H1 (cell line): ENCODE measurements around the gene PAGE2B. TPM values are rescaled to one million over a fixed set of nuclear protein-coding genes. Genes with fewer than 3 reads are reported as not detected.
"Not testable (repeated sequence)": the region's sequence is repeated elsewhere in the genome, so short reads cannot be mapped to it uniquely, and the experiment has no call there.

Source experiments
- CTCF ChIA-PET: fragments of 300-600 bp; sonication (Branson Sonifier 250); formaldehyde crosslinking; loops from one replicate; lab custom pipeline; 2021; ENCODE audit not compliant: partially characterized antibody; lab: Charles Lee
- POLR2A ChIA-PET: fragments of 300-600 bp; sonication (Branson Sonifier 250); formaldehyde crosslinking; loops from one replicate; lab custom pipeline; 2021; ENCODE audit warnings: inconsistent platforms; ENCODE audit not compliant: partially characterized antibody; lab: Charles Lee
- DNase-seq, 2 experiments: peaks; one replicate each; pipeline versions ENCODE4 v3.0.0 to v3.0.0-alpha.2; 2010 to 2022; ENCODE audit warnings: low spot score in 2 of 2, low read depth in 1 of 2, mixed read lengths in 1 of 2
- FAIRE-seq: peaks from 2 replicates; lab custom pipeline; 2011; peaks lifted over from hg19 to GRCh38; lab: Jason Lieb, UNC
- H2AFZ ChIP-seq: 2 replicates; pipeline ENCODE4 v1.8.1; 2012; ENCODE audit warnings: low read length, inconsistent platforms
- H2AK5ac ChIP-seq: 2 replicates; pipeline ENCODE4 v1.6.1; 2013; ENCODE audit warnings: low read depth, low read length
- H2BK120ac ChIP-seq: replicated peaks from 2 replicates; pipeline ENCODE3; 2013; ENCODE audit warnings: low read depth, low read length, inconsistent platforms
- H2BK12ac ChIP-seq: 2 replicates; pipeline ENCODE4 v1.6.1; 2013; ENCODE audit warnings: low read depth, low read length
- H2BK15ac ChIP-seq: 2 replicates; pipeline ENCODE4 v1.6.1; 2013; ENCODE audit warnings: low read length
- H2BK20ac ChIP-seq: 2 replicates; pipeline ENCODE4 v1.6.1; 2013; ENCODE audit warnings: low read length
- H2BK5ac ChIP-seq: 2 replicates; pipeline ENCODE4 v1.6.1; 2013; ENCODE audit warnings: low read depth, low read length
- H3K14ac ChIP-seq: 2 replicates; pipeline ENCODE4 v1.6.1; 2013; ENCODE audit warnings: inconsistent platforms; ENCODE audit not compliant: insufficient read length
- H3K18ac ChIP-seq: 2 replicates; pipeline ENCODE4 v1.6.1; 2013; ENCODE audit warnings: low read length; ENCODE audit errors: extremely low read depth
- H3K23ac ChIP-seq: 2 replicates; pipeline ENCODE4 v1.6.1; 2013; ENCODE audit warnings: inconsistent platforms; ENCODE audit not compliant: insufficient read length
- H3K23me2 ChIP-seq: 2 replicates; pipeline ENCODE4 v1.6.1; 2013; ENCODE audit warnings: low read depth, low read length
- H3K27ac ChIP-seq: 2 replicates; pipeline ENCODE4 v1.6.1; 2011; ENCODE audit warnings: low read depth, low read length, inconsistent platforms
- H3K27me3 ChIP-seq, 4 experiments: replicated peaks in 1 of 4; 1 replicate in 1 of 4; 2 replicates in 3 of 4; pipeline versions ENCODE4 v1.6.1 to v1.8.1; 2011 to 2013; ENCODE audit warnings: low read length in 3 of 4, mild to moderate bottlenecking in 3 of 4, inconsistent platforms in 2 of 4, mixed read lengths in 2 of 4, moderate library complexity in 1 of 4; ENCODE audit not compliant: control insufficient read depth in 3 of 4, insufficient read depth in 3 of 4; ENCODE audit errors: extremely low read depth in 1 of 4
- H3K36me3 ChIP-seq, 4 experiments: 2 replicates each; pipeline versions ENCODE4 v1.6.1 to v1.8.1; 2011 to 2013; ENCODE audit warnings: mild to moderate bottlenecking in 4 of 4, low read length in 3 of 4, moderate library complexity in 2 of 4, control low read depth in 1 of 4, inconsistent platforms in 1 of 4; ENCODE audit not compliant: insufficient read depth in 4 of 4, control insufficient read depth in 2 of 4
- H3K4ac ChIP-seq: replicated peaks from 2 replicates; pipeline ENCODE3; 2013; ENCODE audit warnings: low read length, low read depth, mixed read lengths, inconsistent platforms; ENCODE audit not compliant: insufficient read length
- H3K4me1 ChIP-seq, 4 experiments: replicated peaks in 1 of 4; 1 replicate in 1 of 4; 2 replicates in 3 of 4; pipeline versions ENCODE4 v1.6.1 to v1.8.1; 2011 to 2013; ENCODE audit warnings: low read length in 3 of 4, inconsistent platforms in 2 of 4, mixed read lengths in 1 of 4; ENCODE audit not compliant: insufficient read depth in 4 of 4, control insufficient read depth in 3 of 4
- H3K4me2 ChIP-seq, 2 experiments: 2 replicates each; pipeline versions ENCODE4 v1.6.1 to v1.8.1; 2011 to 2013; ENCODE audit warnings: low read depth in 2 of 2, low read length in 2 of 2, control low read depth in 1 of 2, inconsistent platforms in 1 of 2, mild to moderate bottlenecking in 1 of 2; ENCODE audit not compliant: insufficient read depth in 1 of 2
- H3K4me3 ChIP-seq, 4 experiments: fragments of 200-600, 300-600 bp in 1 of 4; sonication (generic), shearing (Covaris generic), sonication (Bioruptor Twin) in 1 of 4; 2 replicates each; pipeline versions ENCODE4 v1.5.1 to v1.8.1; 2011 to 2016; ENCODE audit warnings: low read length in 4 of 4, low read depth in 3 of 4, control low read depth in 2 of 4, inconsistent platforms in 2 of 4, mild to moderate bottlenecking in 2 of 4, mixed read lengths in 1 of 4, moderate library complexity in 1 of 4; ENCODE audit not compliant: insufficient read depth in 2 of 4; ENCODE audit errors: extremely low read depth in 1 of 4
- H3K56ac ChIP-seq: replicated peaks from 2 replicates; pipeline ENCODE3; 2013; ENCODE audit warnings: low read depth, mild to moderate bottlenecking, mixed read lengths, low read length, inconsistent platforms; ENCODE audit not compliant: insufficient read length
- H3K79me1 ChIP-seq: 2 replicates; pipeline ENCODE4 v1.6.1; 2013; ENCODE audit warnings: low read depth, low read length, control low read depth
- H3K79me2 ChIP-seq, 2 experiments: 2 replicates each; pipeline versions ENCODE4 v1.6.1 to v1.8.1; 2012 to 2013; ENCODE audit warnings: low read length in 2 of 2, mild to moderate bottlenecking in 2 of 2, inconsistent platforms in 1 of 2; ENCODE audit not compliant: insufficient read depth in 2 of 2, control insufficient read depth in 1 of 2
- H3K9ac ChIP-seq, 4 experiments: replicated peaks in 1 of 4; 1 replicate in 1 of 4; 2 replicates in 3 of 4; pipeline versions ENCODE4 v1.6.1 to v1.8.1; 2011 to 2013; ENCODE audit warnings: low read depth in 3 of 4, low read length in 3 of 4, control low read depth in 2 of 4, mild to moderate bottlenecking in 2 of 4, moderate library complexity in 2 of 4, inconsistent platforms in 1 of 4; ENCODE audit errors: extremely low read depth in 1 of 4
- H3K9me3 ChIP-seq, 2 experiments: 2 replicates each; pipeline versions ENCODE4 v1.6.1 to v1.8.1; 2012 to 2013; ENCODE audit warnings: mild to moderate bottlenecking in 2 of 2, moderate library complexity in 2 of 2, control low read depth in 1 of 2, inconsistent platforms in 1 of 2, low read depth in 1 of 2, low read length in 1 of 2, mixed read lengths in 1 of 2; ENCODE audit not compliant: insufficient read depth in 2 of 2
- H4K20me1 ChIP-seq, 2 experiments: replicated peaks in 1 of 2; 2 replicates each; pipeline versions ENCODE3 to v1.8.1; 2011 to 2013; ENCODE audit warnings: inconsistent platforms in 2 of 2, low read length in 2 of 2, mild to moderate bottlenecking in 1 of 2; ENCODE audit not compliant: insufficient read depth in 2 of 2, control insufficient read depth in 1 of 2
- H4K5ac ChIP-seq: 2 replicates; pipeline ENCODE4 v1.6.1; 2013; ENCODE audit warnings: low read length, low read depth, mixed read lengths, inconsistent platforms; ENCODE audit not compliant: insufficient read length
- H4K8ac ChIP-seq: 2 replicates; pipeline ENCODE4 v1.8.0; 2013; ENCODE audit warnings: mild to moderate bottlenecking, moderate library complexity, low read length, inconsistent platforms; ENCODE audit not compliant: insufficient read depth; ENCODE audit errors: extremely low read depth
- H4K91ac ChIP-seq: replicated peaks from 2 replicates; pipeline ENCODE3; 2013; ENCODE audit warnings: low read length, mixed read lengths, inconsistent platforms; ENCODE audit not compliant: insufficient read length
- GABPA ChIP-seq: IDR thresholded peaks from 2 replicates; pipeline ENCODE4 v1.6.1; 2011; ENCODE audit warnings: mild to moderate bottlenecking, low read length, moderate library complexity, borderline replicate concordance; ENCODE audit not compliant: insufficient read depth
- JUND ChIP-seq: IDR thresholded peaks from 2 replicates; pipeline ENCODE4 v1.6.1; 2011; ENCODE audit warnings: mild to moderate bottlenecking, improper control_type of control experiment, low read length
- RAD21 ChIP-seq, 2 experiments: IDR thresholded peaks in 1 of 2; conservative IDR thresholded peaks in 1 of 2; 2 replicates each; pipeline ENCODE4 v1.6.1; 2011; ENCODE audit warnings: low read depth in 2 of 2, low read length in 2 of 2, improper control_type of control experiment in 1 of 2, inconsistent platforms in 1 of 2, mild to moderate bottlenecking in 1 of 2, moderate library complexity in 1 of 2
- SIRT6 ChIP-seq: IDR thresholded peaks from one replicate; pipeline ENCODE4 v1.7.1; 2012; ENCODE audit warnings: low read length, inconsistent platforms
- WGBS, 2 experiments: shearing (Covaris generic) in 1 of 2; methylation state at CpG; one replicate each; pipeline versions ENCODE4 v1.1.6 to v1.1.7; 2013 to 2015; ENCODE audit warnings: low lambda C conversion rate in 2 of 2, mixed read lengths in 2 of 2, inconsistent platforms in 1 of 2, low coverage in 1 of 2, missing lambda C conversion rate in 1 of 2; ENCODE audit not compliant: insufficient replicate concordance in 2 of 2, insufficient coverage in 1 of 2, insufficient read length in 1 of 2; ENCODE audit errors: extremely low coverage in 1 of 2, missing lambda C conversion rate in 1 of 2; 5-methylcytosine and 5-hydroxymethylcytosine counted together
- polyA plus RNA-seq, 7 experiments: library from polyadenylated mRNA; depleted of rRNA in 3 of 7; stranded (reverse) in 5 of 7; unstranded in 2 of 7; fragments of >200 nt in 5 of 7; fragments of 200-250 nt in 2 of 7; gene quantifications; 1 replicate in 5 of 7; 2 replicates in 1 of 7; 4 replicates in 1 of 7; pipeline versions ENCODE4 v1.2.1 to v1.2.3, GENCODE V29; 2011 to 2013; ENCODE audit warnings: missing spikeins in 2 of 7, mixed read lengths in 2 of 7
- total RNA-seq: library from RNA; stranded (reverse); fragmentation: NEBNext Ultra II Directional; extraction: Animal tissue kit (Norgen Biotek cat#: 25700); gene quantifications from 2 replicates; pipeline ENCODE4 v1.2.1, GENCODE V29; 2021

Gene PAGE2B
- total and polyA plus RNA-seq, 2 of the 8 experiments (the other 6 are each of a cell fraction or from before 2014, with no cell fraction given) = not detected

DNA sequence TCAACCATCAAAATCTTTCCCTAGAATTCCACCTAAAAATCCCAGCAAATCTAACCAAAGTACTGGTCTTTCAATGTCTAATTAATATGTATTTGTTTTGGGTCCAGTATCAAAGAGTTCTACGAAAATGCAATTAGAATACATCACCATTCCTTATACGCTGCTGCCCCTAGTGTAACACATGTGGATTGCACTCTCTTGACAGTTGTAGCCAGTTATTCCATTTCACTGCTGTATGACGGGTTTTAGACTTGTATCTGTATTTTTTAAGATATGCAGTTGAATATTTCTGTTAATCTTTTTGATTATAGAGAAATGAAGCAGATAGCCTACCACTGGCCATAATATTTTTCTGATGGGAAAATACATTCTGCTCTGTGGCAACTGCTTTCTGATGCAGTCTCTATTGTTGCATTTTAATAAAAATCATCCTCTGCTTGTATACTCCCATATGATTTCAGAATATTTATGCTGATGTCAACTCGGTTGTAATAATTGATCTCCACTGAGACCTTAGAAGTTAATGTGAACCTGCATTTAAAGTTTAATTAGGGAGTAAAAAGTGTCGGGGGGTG is 17.1 kb upstream of the PAGE2B start (continued):
- TF ChIP-seq GABPA (no peak), RAD21 (IDR thresholded peaks at IDR 0.05 in 1 of 2, conservative IDR thresholded peaks at IDR 0.05 in 1 of 2; ENCODE audit: low read depth in 2 of 2, low read length in 2 of 2) (peak; percentile 73 to 77), SIRT6 (no peak), JUND (no peak)
- TF ChIP-seq, all 59 proteins: peak for 2

- H4K5ac ChIP-seq, H3K23ac ChIP-seq, H3K56ac ChIP-seq, H3K9ac ChIP-seq, H3K23me2 ChIP-seq, POLR2A ChIA-PET, H3K4me2 ChIP-seq, DNase-seq, H3K36me3 ChIP-seq, H2AFZ ChIP-seq, H2BK5ac ChIP-seq, H2BK120ac ChIP-seq, H3K27me3 ChIP-seq, H2BK12ac ChIP-seq, H4K20me1 ChIP-seq, H2BK20ac ChIP-seq, H4K91ac ChIP-seq, H3K14ac ChIP-seq, H3K79me2 ChIP-seq, CTCF ChIA-PET, H3K79me1 ChIP-seq, H2AK5ac ChIP-seq, H3K4ac ChIP-seq, H3K4me1 ChIP-seq, FAIRE-seq, H4K8ac ChIP-seq, H2BK15ac ChIP-seq, H3K4me3 ChIP-seq, H3K27ac ChIP-seq, H3K9me3 ChIP-seq, H3K18ac ChIP-seq: not testable (repeated sequence)
- 80% methylated on average over 1 of the region's 2 CpGs; no CpG with 5 or more reads in 1 of the 2 experiments for WGBS, 2 experiments
These were observed 7.7 kb upstream of the PAGE2B start for GRCh38 chrX:55067180-55067579.
